HG03039 (cell line): Measurements from ENCODE around the gene IFNAR2.

Source experiments
- ATAC-seq: cut with Tn5 transposase; IDR thresholded peaks from one replicate; pipeline ENCODE4 v1.9.1; 2021; ENCODE audit warnings: mild to moderate bottlenecking, moderate library complexity; ENCODE audit not compliant: unreplicated experiment

The IFNAR2 gene

DNA sequence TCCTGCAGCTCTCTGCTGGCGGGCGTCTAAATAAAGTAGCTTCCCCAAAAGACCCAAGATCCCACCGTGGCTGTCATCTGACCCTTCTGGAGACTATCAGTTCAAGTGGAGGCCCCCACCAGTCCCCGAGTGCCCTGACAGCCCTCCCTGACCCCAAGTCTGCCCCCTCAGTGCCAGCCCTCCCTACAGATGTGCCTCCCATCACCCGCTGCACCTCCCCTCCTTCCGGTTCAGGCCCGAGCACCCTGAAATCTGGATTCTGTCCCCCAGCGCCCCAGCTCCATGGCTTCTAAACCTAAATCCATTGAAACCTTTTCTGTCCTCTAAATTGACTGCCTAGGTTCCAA lies 37.0 kb downstream of the IFNAR2 start:
- ATAC-seq, result no peak

DNA sequence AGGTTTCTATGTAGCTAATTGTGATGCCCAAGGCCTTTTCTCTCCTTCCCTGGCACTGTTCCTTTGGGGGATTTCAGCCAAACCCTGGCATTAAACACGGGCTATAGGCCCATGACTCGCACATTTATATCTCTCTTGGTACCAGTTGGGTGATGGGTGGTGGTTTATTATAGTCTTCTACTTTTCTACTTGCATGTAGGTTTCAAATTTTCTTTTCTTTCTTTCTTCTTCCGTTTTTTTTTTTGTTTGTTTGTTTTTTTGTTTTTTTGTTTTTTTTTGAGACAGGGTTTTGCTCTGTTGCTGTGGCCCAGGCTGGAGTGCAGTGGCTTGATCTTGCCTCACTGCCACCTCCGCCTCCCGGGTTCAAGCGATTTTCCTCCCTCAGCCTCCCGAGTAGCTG lies 37.5 kb downstream of the IFNAR2 start:
- no peak for ATAC-seq

DNA sequence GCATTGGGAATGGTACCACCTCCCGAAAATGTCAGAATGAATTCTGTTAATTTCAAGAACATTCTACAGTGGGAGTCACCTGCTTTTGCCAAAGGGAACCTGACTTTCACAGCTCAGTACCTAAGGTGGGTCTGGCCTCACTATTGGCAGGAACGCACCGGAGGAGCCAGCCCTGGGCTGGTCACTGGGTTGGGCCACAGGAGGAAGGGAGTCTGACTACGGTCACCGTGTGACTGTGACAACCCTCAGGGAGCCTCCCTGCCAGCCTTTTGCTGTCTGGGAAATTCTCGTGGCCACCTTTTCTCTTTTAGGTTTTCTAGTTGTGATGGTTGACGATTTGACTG lies 38.6 kb downstream of the IFNAR2 start:
- ATAC-seq, result no peak

DNA sequence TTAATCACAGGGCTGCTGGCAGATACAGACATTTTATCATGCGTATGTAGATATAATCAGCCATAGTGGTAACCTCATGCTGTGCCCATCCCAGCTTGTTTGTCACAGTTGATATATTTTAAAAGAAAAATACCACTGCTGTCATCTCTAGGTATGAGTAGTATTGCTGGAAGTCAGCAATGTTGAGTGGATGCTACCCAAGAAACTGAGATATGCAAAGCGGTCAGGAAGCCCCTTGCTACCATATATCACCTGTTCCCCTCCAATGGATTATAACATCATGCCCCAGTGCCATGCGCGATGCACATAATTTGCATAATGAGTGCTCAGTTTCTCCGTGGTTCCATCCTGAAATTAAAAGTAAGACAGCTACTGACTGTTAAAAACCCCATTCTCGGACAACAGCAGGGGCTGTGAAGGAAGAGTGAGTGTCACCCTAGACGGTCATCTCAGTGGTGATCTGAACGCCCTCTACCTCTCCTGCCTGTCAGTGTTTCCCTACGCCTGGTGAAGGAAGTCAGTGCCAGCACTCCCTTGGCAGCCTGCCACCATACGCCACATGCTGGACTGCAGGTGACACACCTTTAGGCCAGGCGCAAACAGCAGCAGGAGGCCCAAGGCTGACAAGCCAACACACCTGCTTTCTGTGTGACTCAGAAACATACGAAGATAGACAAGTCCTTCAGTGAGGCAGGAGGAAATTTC lies 39.2 kb downstream of the IFNAR2 start:
- peak; percentile 53 for ATAC-seq

DNA sequence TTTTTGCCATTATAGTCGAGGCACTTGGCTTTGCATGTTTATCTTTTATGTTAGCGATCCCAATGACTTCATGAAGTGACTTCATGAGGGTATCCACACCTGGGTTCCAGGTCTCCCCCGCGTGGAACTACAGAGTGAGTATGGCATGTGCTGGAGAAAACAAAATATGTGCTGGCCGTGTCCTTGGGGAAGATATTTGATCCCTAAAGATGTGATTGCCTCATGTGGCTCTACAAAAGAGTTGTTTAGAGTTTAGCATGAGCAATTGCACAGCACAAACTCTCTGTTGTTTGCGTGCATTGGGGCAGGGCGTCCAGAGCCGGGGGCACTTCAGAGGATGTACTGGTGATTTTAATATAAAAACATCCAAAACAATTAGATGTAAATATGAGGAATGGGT lies 41.2 kb downstream of the IFNAR2 start:
- no peak for ATAC-seq

DNA sequence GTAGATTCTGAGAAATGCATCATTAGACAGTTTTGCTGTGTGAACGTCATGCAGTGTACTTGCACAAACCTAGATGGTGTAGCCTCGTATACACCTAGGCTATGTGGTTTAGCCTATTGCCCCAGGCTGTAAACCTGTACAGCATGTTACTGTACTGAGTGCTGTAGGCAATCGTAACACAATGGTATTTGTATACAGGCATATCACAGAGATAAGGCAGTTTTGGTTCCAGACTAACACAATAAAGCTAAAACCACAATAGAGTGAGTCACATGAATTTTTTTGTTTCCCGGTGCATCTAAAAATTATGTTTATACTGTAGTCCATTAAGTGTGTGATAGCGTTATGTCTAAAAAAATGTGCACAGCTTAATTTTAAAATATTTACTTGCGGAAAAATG lies 43.3 kb downstream of the IFNAR2 start:
- no peak for ATAC-seq

DNA sequence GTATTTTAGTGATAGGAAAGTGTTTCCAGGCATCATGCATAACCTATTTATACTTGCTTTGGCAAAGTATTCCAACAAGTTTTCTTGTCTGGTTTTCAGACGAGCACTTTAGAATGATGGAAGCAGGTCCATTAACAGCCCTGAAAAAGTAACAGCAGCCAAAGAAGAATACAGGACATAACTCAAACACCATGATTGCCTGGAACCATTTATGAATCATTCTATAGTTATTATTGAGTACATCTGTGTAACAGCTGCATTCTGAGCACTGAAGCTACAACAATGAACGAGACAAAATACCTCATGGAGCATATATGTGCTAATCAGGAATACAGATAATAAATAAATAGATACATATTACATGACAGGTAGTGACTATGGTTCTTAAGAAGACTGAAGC lies 49.0 kb downstream of the IFNAR2 start:
- ATAC-seq, result no peak

DNA sequence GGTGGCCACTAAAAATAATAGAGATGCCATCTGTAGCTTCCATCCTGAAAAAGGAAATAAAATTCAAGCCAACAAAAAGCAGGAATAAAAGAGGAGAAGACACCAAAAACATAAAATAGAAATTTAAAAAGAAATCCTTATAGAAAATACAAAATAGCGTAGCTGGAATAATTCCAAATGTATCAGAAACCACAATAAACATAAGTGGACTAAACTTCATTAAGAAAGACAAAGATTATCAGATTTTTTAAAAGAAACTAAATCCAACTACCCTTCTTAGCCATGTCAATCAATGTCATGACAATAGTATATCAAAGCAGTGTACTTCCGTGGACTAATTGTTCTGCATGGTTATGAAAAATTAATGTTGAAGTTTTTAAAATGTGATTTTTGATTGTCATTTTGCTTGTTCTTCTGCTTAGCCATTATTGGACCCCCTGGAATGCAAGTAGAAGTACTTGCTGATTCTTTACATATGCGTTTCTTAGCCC lies 49.6 kb downstream of the IFNAR2 start:
- no peak for ATAC-seq
